Fibroblast of lung (primary cell): ENCODE data around the gene CDH4. TPM values are rescaled to one million over a fixed set of nuclear protein-coding genes. Genes with fewer than 3 reads are reported as not detected.

Experiments used
- DNase-seq, 2 donors: peaks; one replicate each; pipeline versions ENCODE4 v3.0.0 to v3.0.0-alpha.2; 2010; ENCODE audit warnings: low read depth in 2 of 2
- H2AFZ ChIP-seq: 2 replicates; pipeline ENCODE4 v1.5.1; 2012; ENCODE audit warnings: low read length, control low read depth, inconsistent platforms
- H3K27ac ChIP-seq: 2 replicates; pipeline ENCODE4 v1.5.1; 2011; ENCODE audit warnings: low read length, control low read depth; ENCODE audit not compliant: insufficient read depth
- H3K27me3 ChIP-seq: 2 replicates; pipeline ENCODE4 v1.5.1; 2011; ENCODE audit warnings: mild to moderate bottlenecking, low read length; ENCODE audit not compliant: control insufficient read depth, insufficient read depth
- H3K36me3 ChIP-seq: 2 replicates; pipeline ENCODE4 v1.5.1; 2011; ENCODE audit warnings: low read length; ENCODE audit not compliant: control insufficient read depth, insufficient read depth
- H3K4me1 ChIP-seq: 2 replicates; pipeline ENCODE4 v1.5.1; 2011; ENCODE audit warnings: low read length; ENCODE audit not compliant: control insufficient read depth, insufficient read depth; ENCODE audit errors: extremely low read depth
- H3K4me2 ChIP-seq: 2 replicates; pipeline ENCODE4 v1.5.1; 2011; ENCODE audit warnings: low read length, control low read depth; ENCODE audit not compliant: insufficient read depth; ENCODE audit errors: extremely low read depth
- H3K4me3 ChIP-seq, 4 experiments: fragments of 200-600 bp in 1 of 4; sonication (generic) in 1 of 4; replicated peaks in 1 of 4; 2 replicates each; pipeline ENCODE4 v1.5.1; 2011 to 2016; ENCODE audit warnings: low read length in 4 of 4, low read depth in 3 of 4, mild to moderate bottlenecking in 3 of 4, control low read depth in 2 of 4, inconsistent platforms in 1 of 4, mixed read lengths in 1 of 4; ENCODE audit not compliant: insufficient read depth in 1 of 4; ENCODE audit errors: control extremely low read depth in 1 of 4
- H3K79me2 ChIP-seq: 2 replicates; pipeline ENCODE4 v1.5.1; 2012; ENCODE audit warnings: mild to moderate bottlenecking, low read length, inconsistent platforms; ENCODE audit not compliant: control insufficient read depth, insufficient read depth
- H3K9ac ChIP-seq: 2 replicates; pipeline ENCODE4 v1.5.1; 2011; ENCODE audit warnings: mild to moderate bottlenecking, low read length, control low read depth; ENCODE audit not compliant: insufficient read depth
- H3K9me3 ChIP-seq: 2 replicates; pipeline ENCODE4 v1.5.1; 2012; ENCODE audit warnings: low read depth, low read length; ENCODE audit not compliant: control insufficient read depth, insufficient read depth
- H4K20me1 ChIP-seq: 2 replicates; pipeline ENCODE4 v1.5.1; 2011; ENCODE audit warnings: low read length; ENCODE audit not compliant: control insufficient read depth, insufficient read depth; ENCODE audit errors: extremely low read depth
- CTCF ChIP-seq, 2 donors: IDR thresholded peaks in 1 of 2; conservative IDR thresholded peaks in 1 of 2; 1 replicate in 1 of 2; 2 replicates in 1 of 2; pipeline ENCODE4 v1.5.1; 2011 to 2012; ENCODE audit warnings: low read length in 2 of 2, control low read depth in 1 of 2, inconsistent platforms in 1 of 2, low read depth in 1 of 2, mild to moderate bottlenecking in 1 of 2
- EZH2 ChIP-seq: IDR thresholded peaks from 2 replicates; pipeline ENCODE4 v1.5.1; 2012; ENCODE audit warnings: low read length, control low read depth, mild to moderate bottlenecking; ENCODE audit errors: missing control alignments
- polyA plus RNA-seq, 2 donors: library from polyadenylated mRNA; depleted of rRNA in 1 of 2; stranded (reverse) in 1 of 2; unstranded in 1 of 2; fragments of >200 nt; gene quantifications; 2 replicates each; pipeline ENCODE4 v1.2.1, GENCODE V29; 2011 to 2012; ENCODE audit warnings: missing spikeins in 1 of 2
- total RNA-seq: library from RNA; depleted of rRNA; stranded (reverse); fragments of >200 nt; gene quantifications from 2 replicates; pipeline ENCODE4 v1.2.1, GENCODE V29; 2014

CDH4 gene
- total and polyA plus RNA-seq, 2 donors (not counting 1 experiment from before 2014, with no cell fraction given) = 4.8 to 6.8 TPM

- no peak overlapping the region for H3K4me2 ChIP-seq
- no peaks in the 10 kb centered on the region for H3K9me3 ChIP-seq
- no peaks in the 10 kb centered on the region for H3K79me2 ChIP-seq
- no peak for TF ChIP-seq CTCF (conservative IDR thresholded peaks at IDR 0.05 in 1 of 2, IDR thresholded peaks at IDR 0.05 in 1 of 2; ENCODE audit: low read depth in 1 of 2, low read length in 2 of 2)
- no peak for TF ChIP-seq EZH2
- DNase-seq = no peak
- no peaks in the 10 kb centered on the region for H4K20me1 ChIP-seq
- H3K4me1 ChIP-seq = no peaks in the 10 kb centered on the region
- no peak overlapping the region for H2AFZ ChIP-seq
- no peaks in the 10 kb centered on the region for H3K36me3 ChIP-seq
- no peaks in the 10 kb centered on the region for H3K27me3 ChIP-seq
- no peak overlapping the region for H3K9ac ChIP-seq
- H3K4me3 ChIP-seq = no peak overlapping the region
- no peak overlapping the region for H3K27ac ChIP-seq
These were observed 289.5 kb downstream of the CDH4 start for GRCh38 chr20:61541537-61541936.

GRCh38 chr20:61543086-61543485, 291.0 kb downstream of the CDH4 start:
- Histone ChIP-seq H3K27me3 (no peaks in the 10 kb centered on the region), H2AFZ (no peak overlapping the region), H3K79me2 (no peaks in the 10 kb centered on the region), H3K27ac (no peak overlapping the region), H3K4me1 (no peaks in the 10 kb centered on the region), H3K4me2 (no peak overlapping the region), H3K36me3 (no peaks in the 10 kb centered on the region), H4K20me1 (no peaks in the 10 kb centered on the region), H3K4me3 (no peak overlapping the region), H3K9me3 (no peaks in the 10 kb centered on the region), H3K9ac (no peak overlapping the region)
- TF ChIP-seq EZH2 (no peak), CTCF (conservative IDR thresholded peaks at IDR 0.05 in 1 of 2, IDR thresholded peaks at IDR 0.05 in 1 of 2; ENCODE audit: low read depth in 1 of 2, low read length in 2 of 2) (no peak)
- DNase-seq = no peak

- no peak overlapping the region for H3K4me2 ChIP-seq
- H3K4me3 ChIP-seq = no peak overlapping the region
- DNase-seq = no peak
- no peak overlapping the region for H3K9ac ChIP-seq
- H3K36me3 ChIP-seq = no peaks in the 10 kb centered on the region
- H3K79me2 ChIP-seq = no peaks in the 10 kb centered on the region
- TF ChIP-seq EZH2 (no peak), CTCF (conservative IDR thresholded peaks at IDR 0.05 in 1 of 2, IDR thresholded peaks at IDR 0.05 in 1 of 2; ENCODE audit: low read depth in 1 of 2, low read length in 2 of 2) (no peak)
- no peak overlapping the region for H3K27ac ChIP-seq
- H3K27me3 ChIP-seq = no peaks in the 10 kb centered on the region
- H4K20me1 ChIP-seq = no peaks in the 10 kb centered on the region
- H3K9me3 ChIP-seq = no peaks in the 10 kb centered on the region
- H3K4me1 ChIP-seq = no peaks in the 10 kb centered on the region
- no peak overlapping the region for H2AFZ ChIP-seq
These were observed 292.1 kb downstream of the CDH4 start for GRCh38 chr20:61543931-61544745.
